A549 (cell line): ENCODE results near the gene NT5C3A.

Experiments
- CBX8 ChIP-seq: fragments of 200-600 bp; sonication (generic); IDR thresholded peaks from 2 replicates; pipeline ENCODE4 v1.6.1; 2016
- CEBPB ChIP-seq, 2 experiments: fragments of >200 bp in 1 of 2; sonication (Bioruptor Twin) in 1 of 2; formaldehyde crosslinking in 1 of 2; IDR thresholded peaks; 2 replicates each; pipeline ENCODE4 v1.6.1; 2012 to 2016
- CHD2 ChIP-seq: fragments of 150-350 bp; IDR thresholded peaks from 2 replicates; pipeline ENCODE4 v1.6.1; 2014; ENCODE audit warnings: low read length; ENCODE audit not compliant: partially characterized antibody
- EP300 ChIP-seq, 2 experiments: fragments of >200 bp; sonication (Bioruptor Twin); formaldehyde crosslinking; IDR thresholded peaks; 2 replicates in 1 of 2; 3 replicates in 1 of 2; pipeline ENCODE4 v1.6.1; 2016 to 2017
- KDM1A ChIP-seq: fragments of 200-600 bp; sonication (generic); IDR thresholded peaks from 2 replicates; pipeline ENCODE4 v1.6.1; 2016; ENCODE audit warnings: low read depth, mild to moderate bottlenecking
- TP53 ChIP-seq: fragments of 250-450 bp; sonication (Bioruptor Pico); IDR thresholded peaks from 2 replicates; pipeline ENCODE4 v1.5.0; 2021; ENCODE audit warnings: mild to moderate bottlenecking, moderate library complexity
- ZC3H11A ChIP-seq: fragments of 450-650 bp; IDR thresholded peaks from 2 replicates; pipeline ENCODE4 v1.6.1; 2014; ENCODE audit warnings: antibody characterized with exemption, mild to moderate bottlenecking
- TF ChIP-seq, protein P1 (sequence below): fragments of >200 bp; sonication (Bioruptor Twin); formaldehyde crosslinking; IDR thresholded peaks from 3 replicates; pipeline ENCODE4 v1.5.1; 2016
- TF ChIP-seq, protein P2 (sequence below): fragments of 150-350 bp; IDR thresholded peaks from 2 replicates; pipeline ENCODE4 v1.6.1; 2014; ENCODE audit warnings: low read depth, mild to moderate bottlenecking, low read length

DNA sequence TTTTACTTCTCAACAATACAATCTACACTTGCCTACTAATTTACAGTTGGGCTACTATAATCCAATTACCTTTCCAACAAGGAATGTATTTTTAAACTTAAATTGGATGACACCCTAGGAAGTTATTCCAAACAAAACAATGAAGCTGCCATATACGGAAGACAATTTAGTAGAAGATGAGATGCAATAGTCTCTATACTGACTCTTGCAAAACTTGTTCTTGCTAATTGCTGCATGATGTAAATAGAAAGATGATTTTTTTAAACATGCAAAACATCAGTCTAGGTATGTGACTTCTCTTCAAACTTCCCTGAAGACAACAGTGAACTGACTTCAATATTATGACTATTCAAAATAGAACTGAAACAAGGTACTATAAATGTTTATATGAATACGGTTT lies 17.6 kb downstream of the NT5C3A start:
- TF ChIP-seq CBX8 (no peak), CHD2 (no peak), CEBPB (IDR thresholded peaks at IDR 0.05) (no peak), EP300 (IDR thresholded peaks at IDR 0.05) (no peak), ZC3H11A (no peak), TP53 (CRISPR knock-in tag) (no peak), KDM1A (no peak)
- TF ChIP-seq, protein P1, sequence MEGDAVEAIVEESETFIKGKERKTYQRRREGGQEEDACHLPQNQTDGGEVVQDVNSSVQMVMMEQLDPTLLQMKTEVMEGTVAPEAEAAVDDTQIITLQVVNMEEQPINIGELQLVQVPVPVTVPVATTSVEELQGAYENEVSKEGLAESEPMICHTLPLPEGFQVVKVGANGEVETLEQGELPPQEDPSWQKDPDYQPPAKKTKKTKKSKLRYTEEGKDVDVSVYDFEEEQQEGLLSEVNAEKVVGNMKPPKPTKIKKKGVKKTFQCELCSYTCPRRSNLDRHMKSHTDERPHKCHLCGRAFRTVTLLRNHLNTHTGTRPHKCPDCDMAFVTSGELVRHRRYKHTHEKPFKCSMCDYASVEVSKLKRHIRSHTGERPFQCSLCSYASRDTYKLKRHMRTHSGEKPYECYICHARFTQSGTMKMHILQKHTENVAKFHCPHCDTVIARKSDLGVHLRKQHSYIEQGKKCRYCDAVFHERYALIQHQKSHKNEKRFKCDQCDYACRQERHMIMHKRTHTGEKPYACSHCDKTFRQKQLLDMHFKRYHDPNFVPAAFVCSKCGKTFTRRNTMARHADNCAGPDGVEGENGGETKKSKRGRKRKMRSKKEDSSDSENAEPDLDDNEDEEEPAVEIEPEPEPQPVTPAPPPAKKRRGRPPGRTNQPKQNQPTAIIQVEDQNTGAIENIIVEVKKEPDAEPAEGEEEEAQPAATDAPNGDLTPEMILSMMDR, result no peak
- TF ChIP-seq, protein P2, sequence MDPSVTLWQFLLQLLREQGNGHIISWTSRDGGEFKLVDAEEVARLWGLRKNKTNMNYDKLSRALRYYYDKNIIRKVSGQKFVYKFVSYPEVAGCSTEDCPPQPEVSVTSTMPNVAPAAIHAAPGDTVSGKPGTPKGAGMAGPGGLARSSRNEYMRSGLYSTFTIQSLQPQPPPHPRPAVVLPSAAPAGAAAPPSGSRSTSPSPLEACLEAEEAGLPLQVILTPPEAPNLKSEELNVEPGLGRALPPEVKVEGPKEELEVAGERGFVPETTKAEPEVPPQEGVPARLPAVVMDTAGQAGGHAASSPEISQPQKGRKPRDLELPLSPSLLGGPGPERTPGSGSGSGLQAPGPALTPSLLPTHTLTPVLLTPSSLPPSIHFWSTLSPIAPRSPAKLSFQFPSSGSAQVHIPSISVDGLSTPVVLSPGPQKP, result no peak
